ENCODE measurements around the gene TJP3.
"Not testable (repeated sequence)": the region's sequence is repeated elsewhere in the genome, so short reads cannot be mapped to it uniquely, and the experiment has no call there.

TJP3 gene

GRCh38 chr19:3743486-3743885 is 35.3 kb downstream of the TJP3 start:
- DNase-seq (ENCODE audit: low read depth): no peak

GRCh38 chr19:3745363-3746045 is 37.3 kb downstream of the TJP3 start:
- DNase-seq (ENCODE audit: low read depth): no peak

- no peak for DNase-seq (ENCODE audit: low read depth)
Measured at GRCh38 chr19:3746371-3747056, 38.3 kb downstream of the TJP3 start.

- DNase-seq (ENCODE audit: low read depth): no peak
Measured at GRCh38 chr19:3748965-3749364, 40.8 kb downstream of the TJP3 start.

GRCh38 chr19:3750211-3750610 is 42.0 kb downstream of the TJP3 start:
- DNase-seq (ENCODE audit: low read depth): no peak

GRCh38 chr19:3751236-3751635 is 43.1 kb downstream of the TJP3 start:
- no peak for DNase-seq (ENCODE audit: low read depth)

- DNase-seq (ENCODE audit: low read depth): no peak
Measured at GRCh38 chr19:3752492-3752891, 44.3 kb downstream of the TJP3 start.

GRCh38 chr19:3753631-3754410 is 45.6 kb downstream of the TJP3 start:
- DNase-seq (ENCODE audit: low read depth): no peak

- DNase-seq (ENCODE audit: low read depth): not testable (repeated sequence)
Measured at GRCh38 chr19:3757705-3758104, 49.5 kb downstream of the TJP3 start.

GRCh38 chr19:3758297-3758696 is 50.1 kb downstream of the TJP3 start:
- not testable (repeated sequence) for DNase-seq (ENCODE audit: low read depth)

- DNase-seq (ENCODE audit: low read depth): no peak
Measured at GRCh38 chr19:3759482-3760254, 51.5 kb downstream of the TJP3 start.

- DNase-seq (ENCODE audit: low read depth): no peak
Measured at GRCh38 chr19:3760871-3761361, 52.7 kb downstream of the TJP3 start.

- peak; percentile 86 for DNase-seq (ENCODE audit: low read depth)
Measured at GRCh38 chr19:3761382-3762129, 53.4 kb downstream of the TJP3 start, which contains the start of gene APBA3. Gene APBA3 (minus strand): TSS chr19:3761692. CDS start chr19:3760264, 1,428 bp downstream.

GRCh38 chr19:3762130-3762473 is 53.9 kb downstream of the TJP3 start:
- DNase-seq (ENCODE audit: low read depth): no peak

GRCh38 chr19:3762501-3763459 is 54.6 kb downstream of the TJP3 start, which contains the start of gene MRPL54:
Gene MRPL54 (plus strand): TSS chr19:3762682. CDS start chr19:3762701, 19 bp downstream.
- peak; percentile 97 for DNase-seq (ENCODE audit: low read depth)

GRCh38 chr19:3765121-3765520 is 56.9 kb downstream of the TJP3 start:
- no peak for DNase-seq (ENCODE audit: low read depth)

- not testable (repeated sequence) for DNase-seq (ENCODE audit: low read depth)
Measured at GRCh38 chr19:3765757-3766156, 57.6 kb downstream of the TJP3 start.

GRCh38 chr19:3766520-3766919 is 58.3 kb downstream of the TJP3 start:
- DNase-seq (ENCODE audit: low read depth): no peak

GRCh38 chr19:3767050-3767449 is 58.9 kb downstream of the TJP3 start:
- no peak for DNase-seq (ENCODE audit: low read depth)

All from stimulated activated CD8-positive, alpha-beta memory T cell treated with anti-CD3 and anti-CD28 coated beads, Interleukin-15, amount 100 ng/mL, for 1 hour (primary cell).